GM19395 (cell line): ENCODE measurements around the gene STXBP5.

Source experiments
- ATAC-seq: cut with Tn5 transposase; IDR thresholded peaks from one replicate; pipeline ENCODE4 v1.9.1; 2021; ENCODE audit warnings: mild to moderate bottlenecking, moderate library complexity; ENCODE audit not compliant: unreplicated experiment

STXBP5 gene

DNA sequence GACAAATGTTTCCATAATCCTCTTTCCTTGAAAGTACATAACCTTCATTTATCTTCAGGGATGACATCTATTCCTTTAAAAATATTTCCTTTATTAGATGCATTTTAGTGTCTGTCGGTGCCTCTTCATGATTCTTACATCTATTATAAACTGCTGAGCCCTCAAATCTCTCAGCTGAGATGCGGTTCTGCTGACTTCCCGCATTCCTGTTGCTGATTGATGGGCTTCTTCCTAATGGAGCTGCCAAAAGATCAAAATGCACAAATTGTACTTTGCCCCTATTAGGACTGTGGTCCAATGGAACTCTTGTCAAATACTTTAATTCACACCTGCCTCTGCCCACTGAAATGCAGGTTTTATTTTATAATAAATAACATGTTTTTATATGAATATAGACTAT lies 225.6 kb downstream of the STXBP5 start:
- no peak for ATAC-seq

DNA sequence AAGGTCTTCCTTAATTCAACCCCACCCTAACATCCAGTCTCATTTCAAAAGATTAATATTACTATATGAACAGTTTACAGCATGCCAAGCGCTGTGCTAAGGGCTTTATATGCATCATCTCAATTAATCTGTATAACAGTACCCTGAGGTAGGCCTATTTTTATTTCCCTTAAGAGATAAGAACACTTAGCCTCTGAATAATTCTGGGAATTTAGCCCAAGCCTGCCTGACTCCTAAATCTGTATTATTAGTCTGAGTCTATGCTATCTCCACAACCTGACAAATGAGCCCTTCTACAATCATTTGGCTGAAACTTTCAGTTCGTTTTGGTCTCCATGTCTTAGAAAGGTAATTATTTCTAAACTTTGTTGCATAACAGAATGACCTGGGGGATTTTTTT lies 226.6 kb downstream of the STXBP5 start:
- ATAC-seq = no peak

DNA sequence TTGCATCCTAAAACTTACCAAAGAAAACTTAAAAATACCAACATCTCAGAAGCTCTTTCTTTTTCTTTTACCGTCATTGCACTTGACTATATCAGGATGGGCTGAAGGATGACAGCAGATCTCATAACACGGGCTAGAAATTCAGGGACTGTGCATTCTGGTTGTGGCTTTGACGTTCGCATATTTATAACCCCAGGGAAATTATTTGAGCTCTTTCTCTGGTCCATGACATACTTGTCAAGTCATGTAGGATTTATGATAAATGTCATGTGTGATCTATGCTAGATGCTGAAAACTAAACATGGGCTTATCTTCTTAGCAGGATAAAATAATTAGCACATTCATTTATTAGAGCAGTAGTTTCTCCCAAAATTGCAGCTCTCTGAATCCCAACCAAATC lies 229.9 kb downstream of the STXBP5 start:
- no peak for ATAC-seq

DNA sequence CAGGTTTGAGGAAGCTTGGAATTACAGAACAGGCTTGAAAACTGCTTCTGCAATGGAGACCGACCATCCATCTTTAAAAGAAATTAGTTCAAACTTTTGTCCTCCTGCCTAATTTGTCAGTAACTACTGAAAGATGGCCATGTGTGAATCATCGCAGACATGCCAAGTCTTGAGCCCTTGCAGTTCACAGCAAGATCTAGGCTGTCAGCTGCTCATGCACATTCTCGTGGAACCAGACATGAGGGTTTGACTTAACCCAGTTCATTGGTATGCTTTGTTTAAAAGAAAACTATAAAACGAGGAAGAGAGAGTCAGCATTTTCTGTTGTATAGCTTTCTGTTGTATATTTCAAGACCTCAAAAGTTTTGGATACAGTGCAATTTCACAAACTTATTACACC lies 230.3 kb downstream of the STXBP5 start:
- ATAC-seq = no peak

DNA sequence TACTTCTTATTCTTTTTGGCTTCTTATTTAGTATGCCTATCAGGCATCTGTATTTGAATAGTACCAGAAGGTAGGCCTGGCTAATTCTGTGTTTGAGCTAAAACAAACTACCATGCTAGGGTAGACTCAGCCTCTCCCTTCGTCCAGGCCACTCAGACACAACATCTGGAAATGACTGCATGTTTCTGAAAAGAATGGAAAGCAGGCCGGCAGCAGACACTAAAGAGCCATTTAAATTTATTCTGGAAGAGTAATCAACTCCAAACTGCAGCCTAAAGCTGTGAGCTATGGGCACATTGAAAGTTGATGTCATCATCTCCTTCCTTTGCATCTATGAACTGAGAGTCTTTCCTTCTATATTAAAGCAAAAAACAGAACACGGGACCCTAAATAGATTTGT lies 233.4 kb downstream of the STXBP5 start:
- no peak for ATAC-seq

DNA sequence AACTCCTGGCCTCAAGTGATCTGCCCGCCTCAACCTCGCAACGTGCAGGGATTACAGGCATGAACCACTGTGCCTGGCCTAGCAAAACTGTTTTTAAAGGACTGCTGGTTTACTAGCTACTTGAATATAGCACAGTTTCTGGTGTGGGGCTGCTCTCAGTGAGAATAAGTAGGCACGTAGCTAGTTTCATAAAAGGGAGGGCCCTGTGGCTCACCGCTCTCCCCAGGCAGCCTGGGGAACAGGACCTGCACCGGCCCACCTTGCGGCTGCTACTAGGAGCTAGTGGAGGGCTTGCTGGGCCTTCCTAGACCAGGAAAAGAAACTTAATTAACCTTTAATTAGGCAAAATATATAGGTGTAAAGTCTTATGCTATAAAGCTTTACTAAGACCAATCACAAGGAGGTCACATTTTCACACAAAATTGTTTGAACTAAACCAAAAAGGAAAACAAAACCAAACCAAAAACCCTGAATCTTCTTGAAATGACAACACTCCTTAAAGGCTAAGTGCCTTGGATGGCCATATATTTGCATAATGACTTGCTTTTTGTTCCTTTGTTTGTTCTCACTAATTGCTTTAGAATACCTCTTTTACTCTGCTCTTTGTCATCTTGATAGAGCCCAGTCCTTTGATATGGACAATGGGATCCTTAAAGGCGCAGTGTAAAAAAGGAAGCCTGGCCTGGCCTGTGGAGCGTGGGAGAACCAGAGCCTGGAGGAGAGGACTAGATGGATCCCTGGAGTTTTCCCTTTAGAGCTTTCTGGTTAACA lies 234.7 kb downstream of the STXBP5 start:
- ATAC-seq = peak; percentile 79
